GM19035 (cell line): ENCODE results near the gene PCBP3.
"Not testable (repeated sequence)": the region's sequence is repeated elsewhere in the genome, so short reads cannot be mapped to it uniquely, and the experiment has no call there.

ENCODE experiments used
- ATAC-seq: cut with Tn5 transposase; IDR thresholded peaks from one replicate; pipeline ENCODE4 v1.9.1; 2021; ENCODE audit not compliant: unreplicated experiment

The PCBP3 gene

GRCh38 chr21:45802956-45803617 is 159.6 kb downstream of the PCBP3 start:
- no peak for ATAC-seq

DNA sequence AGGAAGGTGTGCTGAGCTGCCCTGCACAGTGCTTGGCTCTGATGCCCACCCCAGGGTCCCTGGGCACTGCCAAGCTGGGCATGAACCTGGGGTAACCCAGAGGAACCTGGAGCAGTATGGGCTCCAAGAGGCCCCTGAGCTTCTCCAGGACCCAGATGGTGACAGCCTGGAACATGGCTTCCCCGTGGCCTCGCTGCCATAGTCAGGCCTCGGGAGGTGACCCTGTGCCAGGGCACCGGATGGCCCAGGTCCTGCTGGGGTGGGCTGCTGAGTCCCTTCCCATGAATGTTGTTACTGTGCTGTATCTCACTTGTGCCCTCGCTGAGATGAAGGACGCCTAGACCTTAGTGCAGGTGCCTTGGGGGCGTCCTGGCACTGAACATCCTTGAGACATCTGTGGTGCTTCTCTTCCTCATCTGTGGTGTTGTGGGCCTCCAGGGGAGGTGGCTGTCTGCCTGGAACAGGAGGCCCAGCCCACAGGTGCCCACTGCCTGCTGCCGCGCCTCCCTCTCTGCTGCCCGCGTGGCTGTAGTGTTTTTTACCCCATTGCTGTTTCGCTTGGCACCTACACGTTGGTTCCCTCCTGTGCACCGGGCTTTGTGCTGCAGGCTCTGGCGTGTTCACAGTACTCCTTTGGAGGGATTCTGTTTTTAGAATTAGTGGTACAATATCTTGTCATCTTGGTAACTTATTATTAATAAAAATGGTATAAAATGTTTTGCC is 160.3 kb downstream of the PCBP3 start:
- no peak for ATAC-seq

GRCh38 chr21:45804809-45805313 is 161.3 kb downstream of the PCBP3 start:
- no peak for ATAC-seq

DNA sequence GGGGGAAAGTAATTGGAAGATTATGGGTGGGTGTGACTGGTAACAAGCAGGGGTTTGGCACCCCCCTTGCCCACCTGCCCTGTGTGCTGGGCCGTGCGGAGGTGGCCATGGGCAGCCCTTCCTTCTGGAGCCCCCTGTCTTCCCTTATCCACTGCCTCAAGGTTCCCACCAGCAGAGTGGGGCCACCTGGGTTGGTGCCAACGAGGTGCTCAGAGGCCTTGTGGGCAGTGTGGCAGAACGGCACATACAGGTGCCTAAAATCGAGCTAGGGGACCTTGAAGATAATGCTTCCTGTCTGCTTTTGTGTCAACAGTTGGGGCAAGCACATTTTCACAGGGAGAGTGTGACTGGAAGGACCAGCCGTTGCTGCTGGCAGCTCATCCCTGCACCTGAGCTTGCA is 161.8 kb downstream of the PCBP3 start:
- ATAC-seq = no peak

GRCh38 chr21:45806042-45806441 is 162.5 kb downstream of the PCBP3 start:
- no peak for ATAC-seq

DNA sequence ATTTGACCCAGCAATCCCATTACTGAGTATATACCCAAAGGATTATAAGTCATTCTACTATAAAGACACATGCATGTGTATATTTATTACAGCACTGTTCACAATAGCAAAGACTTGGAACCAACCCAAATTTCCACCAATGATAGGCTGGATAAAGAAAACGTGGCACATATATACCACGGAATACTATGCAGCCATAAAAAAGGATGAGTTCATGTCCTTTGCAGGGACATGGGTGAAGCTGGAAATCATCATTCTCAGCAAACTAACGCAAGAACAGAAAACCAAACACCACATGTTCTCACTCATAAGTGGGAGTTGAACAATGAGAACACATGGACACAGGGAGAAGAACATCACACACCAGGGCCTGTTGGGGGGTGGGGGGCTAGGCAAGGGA is 165.1 kb downstream of the PCBP3 start:
- ATAC-seq = not testable (repeated sequence)

DNA sequence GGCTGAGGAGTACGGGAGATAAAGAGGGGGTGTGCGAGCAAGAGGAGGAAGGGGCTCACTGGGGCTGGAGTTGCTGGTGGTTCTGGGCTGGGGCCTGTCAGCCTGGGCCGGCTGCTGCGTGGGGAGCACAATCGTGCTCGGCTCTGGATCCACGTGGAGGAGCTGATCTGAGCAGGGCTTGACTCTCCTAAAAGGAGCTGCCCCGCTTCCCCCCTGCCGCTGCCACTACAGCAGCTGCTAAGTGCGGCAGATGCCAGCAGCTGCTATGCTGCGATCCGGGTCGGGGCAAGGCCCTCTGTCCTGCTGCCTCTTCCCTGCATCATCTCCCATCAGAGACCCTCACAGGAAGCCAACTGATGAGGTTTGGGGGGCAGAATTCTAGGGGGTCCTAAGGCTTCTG is 165.9 kb downstream of the PCBP3 start:
- ATAC-seq = no peak

GRCh38 chr21:45811136-45811535 is 167.6 kb downstream of the PCBP3 start:
- no peak for ATAC-seq

DNA sequence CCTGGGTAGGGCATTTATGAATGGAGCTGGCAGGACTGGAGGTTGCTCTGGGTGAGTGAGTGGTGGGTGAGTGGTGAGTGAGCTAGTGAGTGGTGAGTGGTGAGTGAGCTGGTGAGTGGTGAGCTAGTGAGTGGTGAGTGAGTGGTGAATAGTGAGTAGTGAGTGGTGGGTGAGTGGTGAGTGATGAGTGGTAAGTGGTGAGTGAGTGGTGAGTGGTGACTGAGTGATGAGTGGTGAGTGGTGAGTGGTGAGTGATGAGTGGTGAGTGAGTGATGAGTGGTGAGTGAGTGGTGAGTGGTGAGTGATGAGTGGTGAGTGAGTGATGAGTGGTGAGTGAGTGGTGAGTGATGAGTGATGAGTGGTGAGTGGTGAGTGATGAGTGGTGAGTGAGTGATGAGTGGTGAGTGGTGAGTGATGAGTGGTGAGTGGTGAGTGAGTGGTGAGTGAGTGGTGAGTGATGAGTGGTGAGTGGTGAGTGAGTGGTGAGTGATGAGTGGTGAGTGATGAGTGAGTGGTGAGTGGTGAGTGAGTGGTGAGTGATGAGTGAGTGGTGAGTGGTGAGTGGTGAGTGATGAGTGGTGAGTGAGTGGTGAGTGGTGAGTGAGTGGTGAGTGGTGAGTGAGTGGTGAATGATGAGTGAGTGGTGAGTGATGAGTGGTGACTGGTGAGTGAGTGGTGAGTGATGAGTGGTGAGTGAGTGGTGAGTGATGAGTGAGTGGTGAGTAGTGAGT is 170.8 kb downstream of the PCBP3 start:
- ATAC-seq = not testable (repeated sequence)

DNA sequence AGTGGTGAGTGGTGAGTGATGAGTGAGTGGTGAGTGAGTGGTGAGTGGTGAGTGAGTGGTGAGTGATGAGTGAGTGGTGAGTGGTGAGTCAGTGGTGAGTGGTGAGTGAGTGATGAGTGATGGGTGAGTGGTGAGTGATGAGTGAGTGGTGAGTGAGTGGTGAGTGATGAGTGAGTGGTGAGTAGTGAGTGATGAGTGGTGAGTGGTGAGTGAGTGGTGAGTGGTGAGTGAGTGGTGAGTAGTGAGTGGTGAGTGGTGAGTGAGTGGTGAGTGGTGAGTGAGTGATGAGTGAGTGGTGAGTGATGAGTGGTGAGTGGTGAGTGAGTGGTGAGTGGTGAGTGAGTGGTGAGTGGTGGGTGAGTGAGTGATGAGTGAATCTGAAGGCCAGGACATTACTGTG is 172.3 kb downstream of the PCBP3 start:
- ATAC-seq = not testable (repeated sequence)

DNA sequence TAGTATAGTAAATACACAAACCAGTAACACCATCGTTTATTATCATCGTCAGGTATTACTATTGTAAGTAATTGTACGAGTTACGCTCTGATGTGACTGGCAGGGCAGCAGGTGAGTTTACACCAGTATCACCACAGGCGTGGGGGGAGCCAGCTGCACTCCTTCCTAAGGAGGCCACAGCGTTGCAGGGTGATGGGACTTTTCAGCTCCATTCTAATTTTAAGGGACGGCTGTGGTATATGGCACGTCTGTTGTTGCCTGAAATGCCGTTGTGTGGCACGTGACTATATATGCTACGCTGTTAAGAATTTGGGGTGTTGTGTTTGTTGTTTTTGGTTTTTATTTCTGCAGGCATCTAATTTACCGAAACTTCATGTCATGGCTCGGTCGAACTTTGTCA is 173.3 kb downstream of the PCBP3 start:
- ATAC-seq = no peak

DNA sequence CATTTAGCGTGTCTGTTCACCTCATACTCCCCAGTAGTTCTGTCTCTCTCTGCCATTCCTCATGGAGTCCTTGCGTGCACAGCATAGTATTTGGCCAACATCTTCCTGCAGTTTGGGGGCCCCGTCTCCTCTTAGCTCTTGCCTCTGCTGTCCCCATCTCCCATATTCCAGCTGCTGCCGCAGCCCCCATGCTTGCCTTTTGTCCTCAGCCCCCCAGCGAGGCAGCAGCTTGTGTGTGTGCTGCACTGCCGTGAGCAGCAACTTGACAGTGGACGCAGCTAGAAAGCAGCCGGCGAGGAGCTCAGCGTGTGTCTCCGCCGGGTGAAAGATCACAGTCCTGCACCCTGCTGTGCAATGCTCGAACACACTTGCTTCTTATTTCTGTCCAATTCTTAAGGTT is 173.8 kb downstream of the PCBP3 start:
- ATAC-seq = no peak

DNA sequence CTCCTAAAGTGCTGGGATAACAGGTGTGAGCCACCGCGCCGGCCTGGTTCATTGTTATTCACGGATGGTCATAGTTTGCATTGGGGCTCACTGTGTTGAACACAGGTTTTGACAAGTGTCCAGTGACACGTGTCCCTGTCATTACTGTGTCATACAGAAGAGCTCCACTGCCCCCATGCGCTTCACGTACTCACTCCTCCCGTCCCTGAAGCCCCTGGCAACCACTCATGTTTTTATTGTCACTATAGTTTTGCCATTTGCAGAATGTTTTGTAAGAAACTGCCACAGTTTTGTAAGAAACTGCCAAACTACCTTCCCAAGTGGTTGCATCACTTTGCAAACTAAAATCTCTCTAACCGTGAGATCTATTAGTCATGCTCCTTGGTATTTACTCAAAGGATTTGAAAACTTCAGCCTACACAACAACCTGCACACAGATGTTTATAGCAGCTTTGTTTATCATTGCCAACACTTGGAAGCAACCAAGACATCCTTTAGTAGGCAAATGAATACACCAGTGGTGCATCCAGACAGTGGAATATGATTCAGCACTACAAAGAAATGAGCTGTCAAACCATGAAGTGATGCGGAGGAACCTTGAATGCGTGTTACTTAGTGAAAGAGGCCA is 174.9 kb downstream of the PCBP3 start:
- ATAC-seq = no peak

DNA sequence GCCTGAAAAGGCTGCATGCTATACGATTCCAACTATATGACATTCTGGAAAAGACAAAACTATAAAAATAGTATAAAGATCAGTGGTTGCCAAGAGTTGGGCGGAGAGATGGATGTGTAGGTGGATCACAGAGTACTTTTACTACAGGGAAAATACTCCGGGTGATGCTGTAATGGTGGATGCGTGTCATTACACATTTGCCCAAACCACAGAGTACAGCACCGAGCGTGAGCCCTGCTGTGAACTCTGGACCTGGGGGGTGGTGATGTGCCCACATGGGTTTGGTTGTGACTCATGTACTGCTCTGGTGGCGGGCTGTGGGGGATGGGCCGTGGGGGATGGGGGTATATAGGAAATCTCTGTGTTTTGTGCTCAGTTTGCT is 175.4 kb downstream of the PCBP3 start:
- ATAC-seq = no peak

DNA sequence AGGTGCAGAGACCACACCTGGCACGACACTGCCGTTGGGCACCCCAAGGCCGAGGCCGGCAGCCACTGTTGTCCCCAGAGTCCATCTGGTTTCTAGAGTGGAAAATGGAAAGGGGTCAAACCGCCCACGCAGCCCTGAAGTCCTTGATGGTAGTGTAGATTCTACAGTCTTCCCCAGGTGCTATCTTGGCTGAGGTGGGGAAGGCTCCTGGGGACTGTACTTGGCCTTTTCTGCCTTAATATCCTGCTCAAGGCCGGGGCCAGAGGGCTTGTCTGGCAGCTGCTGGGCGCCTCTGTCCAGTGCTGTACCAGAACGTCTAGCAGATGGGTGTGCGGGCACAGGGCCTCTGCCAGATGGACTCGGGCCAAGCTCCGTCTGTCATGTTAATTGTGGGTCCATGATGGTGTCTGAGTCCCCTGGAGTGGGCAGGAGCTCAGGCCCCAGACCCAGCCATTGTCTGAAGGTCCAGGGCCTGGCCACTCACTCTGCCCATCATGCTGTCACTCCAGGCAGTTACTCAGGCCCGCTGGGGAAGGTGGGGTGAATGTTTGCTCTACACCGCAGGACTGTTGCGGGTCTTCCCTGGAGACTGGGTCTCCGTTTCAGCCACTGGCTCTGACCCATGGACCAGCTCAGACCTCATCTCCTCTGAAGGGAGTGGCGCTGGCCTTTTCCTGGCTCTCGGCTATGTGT is 176.1 kb downstream of the PCBP3 start:
- no peak for ATAC-seq

DNA sequence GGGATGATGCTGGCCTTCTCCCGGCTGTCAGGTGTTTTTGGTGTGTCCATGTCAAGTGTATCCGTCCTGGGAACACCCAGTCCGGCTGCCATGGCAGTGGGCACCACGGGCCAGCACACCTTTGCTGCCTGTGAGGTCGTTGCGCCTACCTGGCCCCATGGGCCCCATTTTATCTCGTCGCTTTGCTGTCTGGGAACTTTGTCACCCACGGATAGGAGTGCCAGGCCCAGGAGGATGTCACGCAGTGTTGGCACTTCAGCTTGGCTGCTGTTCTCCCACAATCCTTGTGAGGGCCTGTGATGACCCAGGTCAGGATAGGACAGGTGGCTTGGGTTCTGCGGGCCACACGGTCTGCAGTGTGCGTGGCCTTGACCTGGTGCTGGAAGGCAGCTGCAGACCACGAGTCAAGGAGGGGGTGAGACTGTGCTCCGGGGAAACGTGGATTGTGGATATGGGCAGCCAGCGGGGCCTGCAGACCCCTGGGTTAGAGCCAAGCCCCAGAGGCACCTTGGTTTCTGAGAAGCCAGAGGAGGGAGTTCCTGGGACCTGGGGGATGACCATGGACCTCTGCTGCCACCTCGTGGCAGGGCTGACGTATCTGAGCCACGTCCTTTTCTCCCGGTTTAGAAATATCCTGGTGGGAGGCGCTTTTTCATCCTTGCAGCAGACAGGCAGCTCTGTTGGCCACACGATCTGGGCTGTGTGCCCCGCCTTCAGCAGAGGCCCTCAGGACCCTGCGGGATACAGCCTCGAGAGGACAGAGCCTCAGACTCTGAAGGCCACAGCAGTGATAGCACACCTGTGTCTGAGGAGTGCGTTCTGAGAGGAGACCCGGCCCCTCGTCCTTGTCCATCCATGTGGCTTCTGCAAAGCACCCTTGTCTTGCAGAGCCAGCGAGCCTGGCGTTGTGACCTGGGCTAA is 176.9 kb downstream of the PCBP3 start:
- ATAC-seq = no peak

GRCh38 chr21:45821315-45821962 is 177.9 kb downstream of the PCBP3 start:
- ATAC-seq = no peak

DNA sequence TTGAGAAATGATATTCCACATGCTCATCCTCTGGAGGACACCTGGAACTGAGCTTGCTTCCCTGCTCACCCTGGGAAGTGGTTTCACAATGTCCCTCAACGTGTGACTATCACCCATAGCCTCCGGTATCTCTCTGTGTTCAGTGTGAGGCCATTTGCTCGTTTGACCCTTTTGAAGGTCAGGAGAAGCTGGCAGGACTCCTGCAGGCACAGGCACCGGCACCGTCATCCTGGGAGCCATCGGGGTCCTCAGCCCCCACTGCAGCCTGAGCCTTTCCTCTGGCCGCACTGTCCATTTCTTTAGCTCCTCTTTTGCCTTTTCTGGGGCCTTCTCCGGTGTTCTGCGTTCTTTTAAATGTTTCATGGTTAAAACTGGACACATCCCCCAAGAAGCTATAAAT is 178.5 kb downstream of the PCBP3 start:
- no peak for ATAC-seq

DNA sequence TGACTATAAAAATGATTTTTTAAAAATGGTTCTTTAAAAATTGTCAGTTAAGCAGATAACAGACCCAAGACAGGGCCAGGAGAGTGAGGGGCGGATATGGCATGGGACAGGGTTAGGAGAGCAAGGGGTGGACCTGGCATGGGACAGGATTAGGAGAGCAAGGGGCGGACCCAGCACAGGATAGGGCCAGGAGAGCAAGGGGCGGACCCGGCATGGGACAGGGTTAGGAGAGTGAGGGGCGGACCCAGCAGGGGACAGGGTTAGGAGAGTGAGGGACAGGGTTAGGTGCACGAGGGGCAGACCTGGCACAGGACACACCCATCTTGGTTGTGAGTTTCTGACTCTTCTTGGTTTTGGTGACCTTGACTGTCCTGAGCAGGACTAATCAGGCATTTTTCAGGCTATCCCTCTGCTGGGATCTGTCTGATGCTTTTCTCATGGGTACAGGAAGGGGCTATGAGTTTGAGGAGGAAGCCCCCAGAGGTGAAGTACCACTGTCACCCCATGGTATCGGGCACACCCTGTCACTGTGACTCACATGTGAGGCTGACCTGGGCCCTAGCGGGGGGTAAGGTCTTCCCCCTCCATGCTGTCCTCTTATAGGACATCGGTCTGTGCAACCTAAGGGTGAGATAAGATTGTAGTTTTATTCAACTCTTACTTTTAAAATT is 179.0 kb downstream of the PCBP3 start:
- ATAC-seq = no peak
